ENCODE results near the gene SPEN.

The SPEN gene

DNA sequence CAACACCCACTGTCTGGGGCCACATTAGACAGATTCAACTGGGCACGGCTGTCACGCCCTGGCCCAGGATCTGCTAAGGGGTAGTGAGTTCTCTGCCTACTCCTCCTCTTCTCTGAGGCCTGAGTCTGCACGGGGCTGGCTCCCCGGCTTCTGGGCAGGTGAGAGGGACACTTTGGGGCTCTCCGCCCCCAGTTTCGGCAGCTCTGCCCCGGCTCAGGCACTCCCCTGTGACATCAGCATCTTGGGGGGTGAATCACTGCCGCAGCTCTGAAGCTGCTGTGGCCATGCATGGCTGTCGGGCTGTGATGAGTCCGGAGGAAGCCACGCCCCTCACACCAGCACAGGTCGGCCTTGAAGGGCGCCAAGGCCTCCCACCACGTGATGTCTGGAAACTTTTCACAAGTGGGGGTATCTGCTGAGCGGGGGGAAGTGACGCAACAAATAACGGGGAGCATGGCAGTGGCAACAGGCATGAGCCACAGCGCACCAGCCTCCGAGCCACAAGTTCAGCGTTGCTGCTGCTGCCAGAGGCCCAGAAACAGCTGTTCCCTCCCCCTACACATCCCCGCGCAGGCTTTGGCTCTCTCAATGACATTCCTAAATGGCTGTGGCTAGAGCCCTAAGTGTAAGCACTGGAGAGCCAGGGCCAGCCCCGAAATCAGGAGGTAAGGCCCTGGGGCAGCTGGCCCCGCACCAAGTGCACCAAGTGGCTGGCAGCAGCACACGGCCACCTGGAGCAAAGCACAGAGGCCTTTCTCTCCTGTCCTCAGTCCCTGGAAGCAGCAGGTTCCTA is 102.1 kb downstream of the SPEN start:
- peak; percentile 89 for DNase-seq

DNA sequence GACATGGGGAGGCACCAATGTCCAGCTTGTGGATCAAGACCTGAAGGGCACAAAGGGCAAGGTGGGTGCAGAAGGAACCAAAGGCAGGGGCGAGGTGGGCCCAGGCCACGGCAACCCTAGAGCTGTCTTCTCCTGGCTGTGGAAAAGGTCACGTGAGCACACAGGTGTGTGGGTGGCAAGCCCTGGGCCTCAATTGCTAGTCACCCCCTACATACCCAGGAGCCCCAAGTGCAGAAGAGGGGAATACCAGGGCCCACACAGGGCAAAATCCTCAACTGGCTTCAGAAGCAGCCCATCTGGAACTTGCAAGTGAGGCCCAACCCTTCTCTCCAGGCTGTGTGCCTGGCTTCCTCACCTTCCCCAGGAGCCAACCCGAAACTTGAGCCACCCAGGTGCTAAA is 102.8 kb downstream of the SPEN start:
- DNase-seq: no peak

DNA sequence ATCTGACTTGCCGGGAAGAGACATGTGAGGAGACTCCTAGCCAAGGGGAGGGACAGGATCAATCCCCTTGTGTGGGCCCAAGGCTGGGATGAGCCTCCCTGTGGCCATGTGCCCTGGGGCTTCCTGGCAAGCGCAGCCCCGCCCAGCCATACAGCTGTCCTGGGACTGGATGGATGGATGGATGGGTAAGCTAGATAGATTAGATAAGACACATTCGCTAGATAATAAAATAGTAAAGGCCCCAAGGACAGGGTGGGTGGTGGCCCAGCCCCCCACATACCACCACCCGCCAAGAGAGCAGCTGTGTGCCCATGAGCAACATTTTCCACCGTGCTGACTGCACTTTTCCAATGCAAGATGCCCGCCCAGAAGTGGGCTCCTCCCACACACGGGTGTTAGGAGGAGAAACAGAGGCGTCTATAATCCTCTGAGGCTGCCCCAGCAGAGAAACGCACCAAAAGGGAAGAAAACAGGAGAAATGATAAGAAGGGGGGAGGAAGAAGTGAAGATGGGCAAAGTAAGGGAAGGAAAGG is 103.3 kb downstream of the SPEN start:
- peak; percentile 43 for DNase-seq

- DNase-seq: no peak
Observed at GRCh38 chr1:15951341-15952153, 104.0 kb downstream of the SPEN start.

DNA sequence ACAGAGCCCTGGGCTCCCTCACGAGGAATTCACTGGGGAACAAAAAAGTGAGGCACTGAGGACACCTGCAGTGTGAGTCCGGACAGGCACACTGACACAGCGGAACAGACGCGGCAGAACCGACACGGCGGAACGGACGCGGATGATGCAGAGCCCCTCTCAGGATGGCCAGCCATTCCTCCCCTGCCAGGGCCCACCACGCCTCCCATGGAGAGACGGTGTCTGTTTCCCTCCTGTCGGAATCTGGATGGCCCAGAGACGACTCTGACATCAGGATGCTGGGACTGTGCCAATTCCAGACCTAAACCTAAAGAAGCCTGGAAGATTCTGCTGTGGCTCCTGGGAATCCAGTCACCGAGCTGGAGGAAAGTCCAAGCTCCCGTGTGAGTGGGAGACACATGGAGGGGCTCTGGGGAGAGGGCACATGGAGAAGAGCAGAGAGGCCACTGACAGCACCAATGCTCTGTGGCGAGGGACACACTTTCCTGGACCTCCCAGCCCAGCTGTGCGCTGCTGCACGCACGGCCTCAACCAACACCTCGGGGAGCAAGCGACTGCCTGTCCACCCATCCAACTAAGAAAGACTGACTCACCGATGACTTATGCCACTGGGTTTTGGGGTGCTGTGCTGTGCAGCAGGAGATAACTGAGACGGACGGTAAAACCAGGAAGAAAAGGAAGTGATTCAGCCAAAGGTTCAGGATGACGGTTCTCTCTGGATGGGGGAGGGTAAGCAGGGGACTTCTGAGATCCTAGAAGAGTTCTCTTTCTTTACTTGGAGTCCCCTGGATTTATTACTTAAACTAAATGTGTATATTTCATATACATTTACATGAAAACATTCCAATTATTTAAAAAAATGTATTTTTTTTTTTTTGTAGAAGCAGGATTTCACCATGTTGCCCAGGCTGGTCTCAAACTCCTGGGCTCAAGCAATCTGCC is 105.1 kb downstream of the SPEN start:
- DNase-seq: no peak

DNA sequence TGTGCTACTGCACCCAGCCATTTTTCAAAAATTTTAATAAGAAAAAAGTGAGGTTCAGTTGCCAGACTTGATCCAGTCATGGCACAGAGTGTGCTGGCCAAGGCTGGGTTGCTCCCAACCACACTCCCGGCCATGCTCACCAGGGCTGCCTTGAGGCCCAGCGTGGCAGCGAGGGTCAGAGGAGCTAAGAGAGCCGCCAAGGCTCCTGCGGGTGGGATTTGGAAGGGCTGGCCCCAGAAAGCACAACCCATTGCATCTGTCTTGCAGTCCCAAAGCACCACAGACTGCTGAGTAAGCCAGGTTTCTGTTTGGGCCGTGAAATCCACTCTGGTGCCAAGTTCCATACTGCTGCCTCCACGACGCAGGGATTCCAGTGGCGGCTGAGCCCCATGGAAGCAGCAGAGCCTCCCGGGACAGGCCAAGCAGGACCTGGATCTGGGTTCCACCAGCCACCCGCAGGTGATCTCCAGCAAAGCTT is 105.8 kb downstream of the SPEN start:
- no peak for DNase-seq

DNA sequence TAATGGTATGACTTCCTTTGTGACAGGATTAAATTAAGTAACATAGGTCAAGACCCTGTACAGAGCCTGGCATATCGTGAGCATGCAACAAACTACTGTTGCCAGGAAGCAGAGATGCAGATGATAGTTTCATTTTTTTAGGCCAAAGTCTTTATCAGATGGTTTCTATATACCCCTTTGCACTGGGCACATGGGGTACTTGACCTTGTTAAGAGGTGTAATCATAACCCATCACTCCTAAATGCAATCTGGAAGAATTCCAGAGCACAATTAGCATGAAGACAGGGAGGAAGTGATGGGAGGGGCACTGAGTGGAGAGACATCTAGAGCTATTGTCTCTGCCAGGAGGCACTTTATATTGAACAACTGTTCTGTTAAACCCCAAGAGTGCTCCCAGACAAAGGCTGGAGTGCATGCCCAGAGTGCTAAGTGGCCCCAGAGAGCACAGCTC is 106.3 kb downstream of the SPEN start:
- no peak for DNase-seq

GRCh38 chr1:15954316-15954715 is 106.8 kb downstream of the SPEN start:
- no peak for DNase-seq

DNA sequence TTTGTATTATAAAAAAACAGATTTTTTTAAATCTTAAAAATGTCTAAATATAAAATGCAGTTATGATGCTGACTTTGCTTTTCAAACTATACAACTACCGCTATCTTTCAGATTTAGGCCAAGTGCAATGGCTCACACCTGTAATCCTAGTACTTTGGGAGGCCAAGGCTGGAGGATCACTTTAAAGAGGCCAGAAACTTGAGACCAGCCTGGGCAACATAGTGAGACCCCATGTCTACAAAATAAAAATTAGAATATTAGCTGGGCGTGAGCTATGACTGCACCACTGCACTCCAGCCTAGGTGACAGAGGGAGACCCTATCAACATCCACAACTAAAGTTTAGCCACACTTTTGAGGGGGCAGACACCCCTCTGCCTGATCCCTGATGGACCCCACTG is 108.0 kb downstream of the SPEN start:
- DNase-seq: no peak

- no peak for DNase-seq
Observed at GRCh38 chr1:15956150-15956549, 108.6 kb downstream of the SPEN start.

- no peak for DNase-seq
Observed at GRCh38 chr1:15957221-15958095, 110.0 kb downstream of the SPEN start.

- DNase-seq: no peak
Observed at GRCh38 chr1:15958111-15958510, 110.6 kb downstream of the SPEN start.

GRCh38 chr1:15958793-15959192 is 111.3 kb downstream of the SPEN start:
- no peak for DNase-seq

GRCh38 chr1:15959424-15959823 is 111.9 kb downstream of the SPEN start:
- no peak for DNase-seq

DNA sequence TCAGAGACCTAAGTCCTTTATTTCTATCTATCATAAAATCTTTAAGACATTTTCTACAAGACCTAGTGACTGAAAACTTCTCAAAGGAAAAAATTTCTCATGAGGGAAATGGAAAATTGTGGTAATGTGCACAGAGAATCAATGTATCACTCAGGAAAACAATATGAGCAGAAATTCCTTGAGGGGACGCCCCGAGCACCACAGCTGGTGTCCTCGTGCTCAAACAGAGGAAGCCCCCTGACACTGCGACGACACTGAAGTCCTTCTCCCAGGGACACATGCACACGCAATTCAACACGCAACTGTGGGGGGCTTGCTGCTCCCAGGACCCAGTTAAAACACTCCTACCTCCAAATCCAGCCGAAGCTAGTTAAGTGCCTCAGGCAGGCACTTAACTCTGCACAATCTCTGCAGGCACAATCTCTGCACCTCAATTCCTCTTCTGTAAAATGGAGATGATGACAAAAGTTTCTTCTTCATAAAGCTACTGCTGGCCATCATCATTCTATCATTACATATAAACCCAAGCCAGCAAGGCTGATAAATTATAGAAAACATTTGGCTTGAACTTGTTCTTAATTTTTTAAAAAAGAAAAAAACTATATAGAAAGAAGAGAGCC is 112.4 kb downstream of the SPEN start:
- no peak for DNase-seq

DNA sequence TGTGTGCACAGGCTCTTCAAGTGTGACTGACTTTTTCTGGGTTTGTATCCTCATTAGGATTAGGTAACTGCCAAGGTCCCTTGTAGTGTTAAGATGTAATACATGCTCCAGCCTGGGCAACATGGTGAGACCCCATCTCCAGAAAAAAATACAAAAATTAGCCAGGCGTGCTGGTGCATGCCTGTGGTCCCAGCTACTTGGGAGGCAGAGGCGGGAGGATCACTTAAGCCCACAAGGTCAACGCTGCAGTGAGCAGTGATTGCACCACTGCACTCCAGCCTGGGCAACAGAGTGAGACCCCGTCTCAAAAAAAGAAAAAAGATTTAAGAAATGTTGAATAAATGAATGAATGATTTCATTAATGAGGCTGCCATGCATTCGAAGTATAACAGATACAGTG is 113.3 kb downstream of the SPEN start:
- DNase-seq: no peak

GRCh38 chr1:15961492-15961891 is 114.0 kb downstream of the SPEN start:
- DNase-seq: no peak

- DNase-seq: no peak
Observed at GRCh38 chr1:15962176-15962575, 114.7 kb downstream of the SPEN start.

GRCh38 chr1:15962671-15963362 is 115.3 kb downstream of the SPEN start:
- DNase-seq: no peak

DNA sequence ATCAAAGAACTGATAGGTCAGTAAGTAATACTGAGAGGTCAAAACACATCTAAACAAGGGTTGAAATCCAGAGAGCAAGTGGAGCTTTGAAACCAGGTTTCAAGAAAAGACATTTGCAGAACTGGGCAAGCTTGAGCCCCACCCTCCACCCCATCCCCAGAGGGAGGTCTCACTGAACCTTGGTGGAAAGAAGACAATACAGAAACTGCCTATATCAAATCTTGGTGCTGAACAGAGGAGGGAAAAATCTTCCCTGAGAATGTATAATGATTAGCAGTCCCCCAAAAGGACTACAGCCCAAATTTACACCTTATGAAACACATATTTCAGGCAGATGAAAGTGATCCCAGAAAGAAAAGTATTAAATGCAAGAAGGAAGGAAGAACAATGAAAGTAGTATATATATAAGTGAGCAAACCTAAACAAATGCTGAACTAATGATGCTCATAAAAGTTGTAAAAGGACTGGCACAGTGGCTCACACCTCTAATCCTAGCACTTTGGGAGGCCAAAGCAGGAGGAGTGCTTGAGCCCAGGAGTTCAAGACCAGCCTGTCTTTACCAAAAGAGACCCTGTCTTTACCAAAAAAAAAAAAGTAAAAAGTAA is 116.0 kb downstream of the SPEN start:
- DNase-seq: no peak
